ENCODE results near the gene AMER3.

GRCh38 chr2:130763405-130763804 is 8.1 kb downstream of the AMER3 start:
- TF ChIP-seq EP300 (IDR thresholded peaks at IDR 0.05; ENCODE audit: borderline replicate concordance in 1 of 2, low read depth in 2 of 2, low read length in 2 of 2), result no peak
- TF ChIP-seq CTCF (IDR thresholded peaks at IDR 0.05; ENCODE audit: control extremely low read depth in 1 of 3, insufficient read depth in 1 of 3, low read depth in 1 of 3, low read length in 3 of 3), result no peak
- no peak for TF ChIP-seq EZH2 (IDR thresholded peaks at IDR 0.05; ENCODE audit: low read depth, low read length, severe bottlenecking)
- TF ChIP-seq RXRA (IDR thresholded peaks at IDR 0.05; ENCODE audit: insufficient read depth, low read depth, low read length), result no peak
- no peak for TF ChIP-seq POLR2A (IDR thresholded peaks at IDR 0.05; ENCODE audit: control extremely low read depth in 1 of 2, low read depth in 2 of 2, low read length in 2 of 2)
- TF ChIP-seq USF2 (IDR thresholded peaks at IDR 0.05; ENCODE audit: low read length), result no peak
- TF ChIP-seq POLR2AphosphoS5 (IDR thresholded peaks at IDR 0.05; ENCODE audit: low read depth, low read length), result no peak
- no peak for TF ChIP-seq SIRT6 (IDR thresholded peaks at IDR 0.05; ENCODE audit: low read length)
- TF ChIP-seq RFX5 (IDR thresholded peaks at IDR 0.05; ENCODE audit: borderline replicate concordance, low read depth, low read length), result no peak
- no peak for TF ChIP-seq SP2 (IDR thresholded peaks at IDR 0.05; ENCODE audit: low read length)

Measured in H1 (cell line).